ENCODE results near the gene ALDH3B1. TPM values are rescaled to one million over a fixed set of nuclear protein-coding genes. Genes with fewer than 3 reads are reported as not detected.

ALDH3B1 gene
- polyA plus RNA-seq, 1 donor from 2014 or later, result 0.36 TPM

DNA sequence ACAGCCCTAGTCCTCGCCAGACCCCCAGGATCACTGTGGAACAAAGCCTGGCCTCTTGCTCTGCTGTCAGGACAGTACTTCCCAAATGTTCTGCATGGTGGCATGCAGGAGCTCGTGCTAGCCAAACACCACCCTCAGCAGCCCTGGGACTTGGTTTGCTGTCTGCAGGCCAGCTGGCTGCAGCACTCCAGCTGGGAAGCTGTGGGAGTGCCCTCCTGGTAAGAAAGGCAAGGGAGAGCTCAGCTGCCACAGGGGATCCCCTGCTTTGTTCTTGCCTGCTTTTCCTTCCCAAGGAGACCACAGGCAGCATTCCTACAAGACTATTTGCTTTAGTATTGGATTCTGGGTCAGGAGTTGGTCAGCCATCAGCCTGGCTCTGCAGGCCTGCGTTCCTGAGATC, 56.6 kb downstream of the ALDH3B1 start:
- no peaks in the 10 kb centered on the region for H3K27me3 Mint-ChIP-seq
- H3K4me1 Mint-ChIP-seq, result peaks cover 0 to 2% (median 0%) of the 10 kb centered on the region in 3 donors
- no peak overlapping the region for H3K27ac Mint-ChIP-seq
- H3K9me3 Mint-ChIP-seq, result no peaks in the 10 kb centered on the region
- peaks cover 8% of the 10 kb centered on the region for H3K36me3 Mint-ChIP-seq
- no peak overlapping the region for H3K4me3 Mint-ChIP-seq

DNA sequence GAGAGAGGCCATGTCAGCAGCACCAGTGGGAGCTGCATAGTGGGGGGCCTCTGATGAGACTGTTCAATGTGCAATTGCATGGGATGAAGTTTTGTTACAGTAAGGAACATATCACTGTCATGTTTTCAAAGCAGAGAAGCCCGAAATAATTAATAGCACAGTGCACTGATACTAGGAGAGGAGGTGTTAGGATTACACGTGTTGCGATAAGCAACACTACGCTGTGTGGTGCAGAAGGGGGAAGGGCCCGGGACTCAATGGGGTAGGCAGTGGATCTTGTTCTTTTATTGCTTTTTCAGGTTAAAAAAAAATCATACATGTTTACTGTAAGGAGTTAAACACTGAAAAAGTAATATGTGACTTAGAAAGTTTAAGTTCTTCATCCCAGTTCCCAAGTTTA, 57.9 kb downstream of the ALDH3B1 start:
- Mint-ChIP-seq H3K36me3 (peaks cover 8% of the 10 kb centered on the region), H3K4me1 (peaks cover 0 to 2% (median 0%) of the 10 kb centered on the region in 3 donors)

DNA sequence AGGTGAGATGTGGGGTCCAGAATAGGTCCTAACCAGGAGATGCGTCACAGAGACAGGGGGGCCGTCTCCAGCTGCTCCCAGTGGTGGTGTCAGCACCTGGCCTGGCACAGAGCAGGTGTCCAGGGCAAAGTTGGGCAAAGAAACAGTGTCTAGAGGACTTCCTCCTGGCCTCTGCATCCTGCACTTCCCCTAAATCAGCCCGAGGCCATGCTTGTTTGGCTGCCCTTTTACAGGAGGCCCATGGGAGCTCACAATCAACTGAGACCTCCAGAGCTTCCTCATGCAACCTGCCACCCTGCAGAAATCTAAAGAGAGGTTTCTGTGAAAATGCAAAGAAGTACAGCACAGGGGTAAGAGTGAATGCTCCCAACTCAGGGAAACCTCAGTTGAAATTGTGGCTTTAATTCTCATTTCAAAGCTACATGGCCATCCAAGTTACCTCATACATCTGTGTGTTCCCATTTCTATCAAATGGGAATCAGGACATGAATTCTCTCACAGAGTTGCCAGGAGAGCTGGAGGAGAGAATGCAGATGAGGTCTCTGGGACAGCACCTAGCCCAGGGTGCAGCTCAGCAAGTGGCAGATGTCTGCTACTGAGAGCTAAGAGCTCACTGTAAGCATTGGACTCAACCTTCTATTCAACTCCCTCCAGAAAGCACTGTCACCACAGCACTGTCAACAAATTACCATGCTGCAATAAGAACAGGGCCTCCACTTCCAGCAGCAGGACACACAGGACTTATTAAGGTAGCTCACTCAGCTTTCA, 61.3 kb downstream of the ALDH3B1 start:
- H3K9me3 Mint-ChIP-seq, result no peaks in the 10 kb centered on the region
- peaks cover 0 to 2% (median 0%) of the 10 kb centered on the region in 3 donors for H3K4me1 Mint-ChIP-seq
- H3K27ac Mint-ChIP-seq, result no peak overlapping the region
- peaks cover 3% of the 10 kb centered on the region for H3K36me3 Mint-ChIP-seq
- no peaks in the 10 kb centered on the region for H3K27me3 Mint-ChIP-seq
- H3K4me3 Mint-ChIP-seq, result no peak overlapping the region

More for the DNA sequence above, 57.9 kb downstream of the ALDH3B1 start:
- no peaks in the 10 kb centered on the region for H3K9me3 Mint-ChIP-seq
- H3K4me3 Mint-ChIP-seq, result no peak overlapping the region
- no peaks in the 10 kb centered on the region for H3K27me3 Mint-ChIP-seq
- no peak overlapping the region for H3K27ac Mint-ChIP-seq

DNA sequence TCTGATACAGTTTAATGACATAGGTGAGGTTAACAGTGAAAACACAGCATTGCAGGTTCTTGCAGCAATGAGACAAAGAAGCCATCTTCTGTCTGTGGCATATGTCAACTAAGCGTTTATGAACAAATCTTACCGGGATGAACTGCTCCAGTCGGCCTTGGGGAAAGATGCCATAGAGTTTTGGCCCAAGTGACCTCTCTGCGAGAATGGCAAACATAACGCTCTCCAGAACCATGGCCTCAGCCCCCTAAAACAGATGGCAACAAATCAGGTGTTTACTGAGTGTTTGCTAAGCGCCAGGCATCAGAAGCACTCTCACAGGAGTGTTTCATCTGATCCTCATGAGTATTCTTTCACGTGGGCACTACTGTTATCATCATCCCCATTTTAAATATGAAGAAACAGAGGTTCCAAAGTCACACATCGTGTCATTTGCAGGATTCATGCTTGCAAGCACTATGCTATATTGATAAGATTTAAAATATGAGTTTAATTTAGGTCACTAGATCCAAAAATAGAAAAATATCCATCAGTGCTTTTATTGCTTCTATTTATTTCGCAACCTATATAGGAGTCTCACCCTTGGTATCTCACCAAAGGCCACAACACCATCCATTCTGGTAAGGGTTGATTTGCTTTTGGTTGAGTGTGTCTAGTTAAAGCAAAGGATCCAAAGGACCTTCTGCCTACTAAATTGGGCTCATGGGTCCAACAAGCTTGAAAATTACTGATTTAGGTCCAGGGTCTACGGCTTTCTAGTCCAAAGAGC, 64.6 kb downstream of the ALDH3B1 start:
- no peak overlapping the region for H3K4me3 Mint-ChIP-seq
- H3K36me3 Mint-ChIP-seq, result peaks cover 1% of the 10 kb centered on the region
- H3K9me3 Mint-ChIP-seq, result no peaks in the 10 kb centered on the region
- no peaks in the 10 kb centered on the region for H3K27me3 Mint-ChIP-seq
- peak overlapping the region in 1 of 3 donors; percentile 48 for H3K27ac Mint-ChIP-seq
- peaks cover 10 to 13% (median 12%) of the 10 kb centered on the region in 3 donors for H3K4me1 Mint-ChIP-seq

DNA sequence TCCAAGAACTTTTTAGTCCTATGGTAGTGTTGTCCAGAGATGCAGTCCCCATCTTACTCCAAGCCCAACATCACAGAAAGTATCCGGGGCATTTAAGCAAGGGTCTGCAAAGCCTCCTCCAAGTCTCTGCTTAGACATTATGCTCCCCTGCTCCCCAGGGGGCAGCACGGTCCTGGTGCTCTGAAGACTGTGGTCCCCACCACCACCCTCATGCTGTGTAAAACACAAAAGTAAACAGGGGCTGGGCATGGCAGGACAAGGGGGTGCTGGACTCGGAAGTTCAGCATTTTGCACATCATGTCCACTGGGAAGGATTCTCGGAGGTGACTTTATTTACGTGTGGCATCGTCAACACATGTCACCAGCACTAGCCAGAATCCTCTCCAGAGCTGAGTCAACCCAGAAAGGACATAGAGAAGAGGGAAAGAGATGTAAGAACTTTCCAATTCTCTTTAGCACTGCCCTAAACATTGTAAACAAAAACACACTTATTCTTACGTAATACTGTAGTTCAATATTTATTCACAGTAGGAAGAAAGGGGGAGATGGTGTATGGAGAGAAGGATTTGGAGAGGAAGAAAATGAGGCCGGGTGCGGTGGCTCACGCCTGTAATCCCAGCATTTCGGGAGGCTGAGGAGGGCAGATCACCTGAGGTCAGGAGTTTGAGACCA, 66.4 kb downstream of the ALDH3B1 start:
- Mint-ChIP-seq H3K27me3 (no peaks in the 10 kb centered on the region), H3K9me3 (no peaks in the 10 kb centered on the region), H3K36me3 (peaks cover 2% of the 10 kb centered on the region), H3K4me1 (peaks cover 11 to 12% (median 12%) of the 10 kb centered on the region in 3 donors), H3K4me3 (no peak overlapping the region), H3K27ac (peak overlapping the region in 1 of 3 donors; percentile 75)

DNA sequence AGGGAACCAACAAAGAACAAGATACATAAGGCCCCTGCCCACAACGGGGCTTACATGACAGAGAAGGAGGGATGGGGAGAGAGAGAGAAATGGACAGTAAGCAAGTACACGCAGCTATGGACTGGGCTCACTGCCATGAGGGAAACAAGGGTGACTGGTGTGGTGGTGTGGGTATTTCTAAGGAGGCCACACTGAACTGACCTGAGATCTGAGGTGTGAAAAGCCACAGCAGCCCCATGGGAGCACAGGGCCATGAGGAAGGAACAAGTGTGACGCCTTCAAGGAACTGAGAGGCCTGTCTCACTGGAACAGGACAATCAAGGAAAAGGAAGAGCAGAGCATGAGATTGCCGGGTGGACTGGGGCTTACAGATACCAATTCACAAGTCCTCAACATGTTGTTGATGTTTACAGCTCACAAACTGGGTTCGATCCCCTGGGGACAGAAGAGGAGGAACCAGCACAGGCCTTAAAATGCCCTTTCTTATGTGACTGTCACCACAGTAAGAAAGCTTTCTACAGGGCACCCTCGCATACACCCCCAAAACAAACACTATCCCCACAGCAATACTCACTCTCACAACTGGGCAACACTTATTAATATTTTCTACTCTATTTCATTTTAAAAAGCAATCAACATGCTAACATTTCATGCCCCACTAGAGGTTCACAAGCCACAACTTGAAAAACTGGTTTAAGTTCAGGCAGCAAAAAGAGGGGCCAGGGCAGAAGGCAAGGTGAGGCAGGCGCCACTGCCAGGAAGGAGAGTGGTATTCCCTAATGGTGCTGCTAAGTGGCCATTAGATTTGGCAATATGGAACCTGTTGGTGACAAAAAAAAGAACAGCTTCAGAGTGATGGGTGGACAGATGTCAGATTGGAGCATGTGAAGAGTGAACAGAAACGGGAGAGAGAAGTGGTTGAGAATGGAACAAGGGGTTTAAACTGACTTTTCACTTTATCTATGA, 67.8 kb downstream of the ALDH3B1 start:
- peaks cover 2% of the 10 kb centered on the region for H3K36me3 Mint-ChIP-seq

More for the DNA sequence above, 67.8 kb downstream of the ALDH3B1 start:
- no peaks in the 10 kb centered on the region for H3K27me3 Mint-ChIP-seq
- H3K27ac Mint-ChIP-seq, result peak overlapping the region in 1 of 3 donors; percentile 23
- H3K4me3 Mint-ChIP-seq, result peak overlapping the region in 1 of 4 donors; percentile 6
- peaks cover 11 to 12% (median 12%) of the 10 kb centered on the region in 3 donors for H3K4me1 Mint-ChIP-seq
- H3K9me3 Mint-ChIP-seq, result no peaks in the 10 kb centered on the region

Other genes with a start within 250 kb of the ALDH3B1 start
- gene UNC93B1, start 6.2 kb upstream of the ALDH3B1 start, polyA plus RNA-seq, result 140 TPM
- 146 TPM for gene NDUFS8, start 20.4 kb downstream of the ALDH3B1 start, polyA plus RNA-seq
- gene TCIRG1, start 28.7 kb downstream of the ALDH3B1 start, polyA plus RNA-seq, result 46.0 TPM
- gene CHKA, start 111.1 kb downstream of the ALDH3B1 start, polyA plus RNA-seq, result 2.4 TPM
- 40.2 TPM for gene KMT5B, start 203.0 kb downstream of the ALDH3B1 start, polyA plus RNA-seq

Measured in IgD-negative memory B cell (primary cell).